ENCODE data around the gene CRYBG1. TPM values are rescaled to one million over a fixed set of nuclear protein-coding genes. Genes with fewer than 3 reads are reported as not detected.

The CRYBG1 gene, protein sequence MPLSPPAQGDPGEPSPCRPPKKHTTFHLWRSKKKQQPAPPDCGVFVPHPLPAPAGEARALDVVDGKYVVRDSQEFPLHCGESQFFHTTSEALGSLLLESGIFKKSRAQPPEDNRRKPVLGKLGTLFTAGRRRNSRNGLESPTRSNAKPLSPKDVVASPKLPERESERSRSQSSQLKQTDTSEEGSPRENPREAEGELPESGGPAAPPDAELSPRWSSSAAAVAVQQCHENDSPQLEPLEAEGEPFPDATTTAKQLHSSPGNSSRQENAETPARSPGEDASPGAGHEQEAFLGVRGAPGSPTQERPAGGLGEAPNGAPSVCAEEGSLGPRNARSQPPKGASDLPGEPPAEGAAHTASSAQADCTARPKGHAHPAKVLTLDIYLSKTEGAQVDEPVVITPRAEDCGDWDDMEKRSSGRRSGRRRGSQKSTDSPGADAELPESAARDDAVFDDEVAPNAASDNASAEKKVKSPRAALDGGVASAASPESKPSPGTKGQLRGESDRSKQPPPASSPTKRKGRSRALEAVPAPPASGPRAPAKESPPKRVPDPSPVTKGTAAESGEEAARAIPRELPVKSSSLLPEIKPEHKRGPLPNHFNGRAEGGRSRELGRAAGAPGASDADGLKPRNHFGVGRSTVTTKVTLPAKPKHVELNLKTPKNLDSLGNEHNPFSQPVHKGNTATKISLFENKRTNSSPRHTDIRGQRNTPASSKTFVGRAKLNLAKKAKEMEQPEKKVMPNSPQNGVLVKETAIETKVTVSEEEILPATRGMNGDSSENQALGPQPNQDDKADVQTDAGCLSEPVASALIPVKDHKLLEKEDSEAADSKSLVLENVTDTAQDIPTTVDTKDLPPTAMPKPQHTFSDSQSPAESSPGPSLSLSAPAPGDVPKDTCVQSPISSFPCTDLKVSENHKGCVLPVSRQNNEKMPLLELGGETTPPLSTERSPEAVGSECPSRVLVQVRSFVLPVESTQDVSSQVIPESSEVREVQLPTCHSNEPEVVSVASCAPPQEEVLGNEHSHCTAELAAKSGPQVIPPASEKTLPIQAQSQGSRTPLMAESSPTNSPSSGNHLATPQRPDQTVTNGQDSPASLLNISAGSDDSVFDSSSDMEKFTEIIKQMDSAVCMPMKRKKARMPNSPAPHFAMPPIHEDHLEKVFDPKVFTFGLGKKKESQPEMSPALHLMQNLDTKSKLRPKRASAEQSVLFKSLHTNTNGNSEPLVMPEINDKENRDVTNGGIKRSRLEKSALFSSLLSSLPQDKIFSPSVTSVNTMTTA (N-terminal part only)
- total RNA-seq: 25.0 and 30.1 TPM in 2 replicates
- 3.1 and 4.1 TPM in 2 replicates for polyA plus RNA-seq
- polyA plus RNA-seq (2011; cell fraction: cytosol; rRNA removed): 3.4 and 3.7 TPM in 2 replicates
- polyA plus RNA-seq (2011; cell fraction: nucleus; rRNA removed): 8.9 and 9.9 TPM in 2 replicates
- polyA plus RNA-seq (2012): 4.0 and 9.3 TPM in 2 replicates
- 11.6 and 12.6 TPM in 2 replicates for polyA minus RNA-seq
- polyA minus RNA-seq (2011; cell fraction: cytosol; rRNA and poly(A)+ RNA removed): 5.1 TPM
- 13.5 and 15.4 TPM in 2 replicates for polyA minus RNA-seq (2011; cell fraction: nucleus; rRNA and poly(A)+ RNA removed)
- percentile 56 among the genes with signal in this experiment for Bru-seq, nascent RNA
- percentile 53 among the genes with signal in this experiment for BruChase-seq, experiment 1, labeled RNA remaining after a 6-hour chase
- BruChase-seq, experiment 2, labeled RNA remaining after a 2-hour chase: percentile 56 among the genes with signal in this experiment
- long read RNA-seq, full-length matches to known transcripts: 4 of 38 reads
- long read RNA-seq, partial matches to known transcripts: 31 of 38 reads
- long read RNA-seq, other reads (novel, unspliced or antisense): 3 of 38 reads

DNA sequence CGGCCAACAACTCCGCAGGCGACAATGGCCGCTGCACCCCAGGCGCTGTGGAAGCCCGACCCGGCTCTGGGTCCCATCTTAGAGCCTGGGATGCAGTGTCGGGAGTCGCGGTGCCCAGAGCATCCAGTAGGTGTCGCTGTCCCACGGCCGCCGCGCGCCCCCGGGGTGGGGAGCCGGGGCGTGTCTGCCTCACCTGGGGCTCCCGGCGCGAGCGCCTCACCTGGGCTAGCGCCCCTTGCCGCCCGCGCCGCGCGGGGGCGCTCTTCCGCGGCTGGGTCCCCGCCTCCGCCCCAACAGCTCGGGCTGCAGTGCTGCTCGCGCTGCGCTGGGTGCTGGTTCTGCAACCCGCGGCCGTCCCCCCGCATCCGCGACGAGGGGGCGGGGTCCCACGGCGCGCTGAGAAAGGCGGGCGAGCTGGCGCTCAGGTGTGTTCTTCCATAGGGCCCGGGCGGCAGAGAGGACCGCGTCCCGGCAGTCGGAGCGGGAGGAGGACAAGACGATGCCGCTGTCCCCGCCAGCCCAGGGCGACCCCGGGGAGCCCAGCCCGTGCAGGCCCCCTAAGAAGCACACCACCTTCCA, at the start of gene CRYBG1:
TSS of gene CRYBG1 (plus strand) at position 308 of the 579 bp plus-strand sequence. CDS start at position 500, 192 bp downstream.
- TF ChIP-seq POLR2AphosphoS5 (IDR thresholded peaks at IDR 0.05; ENCODE audit: insufficient read depth, low read depth, low read length): no peak
- TF ChIP-seq, protein P1, sequence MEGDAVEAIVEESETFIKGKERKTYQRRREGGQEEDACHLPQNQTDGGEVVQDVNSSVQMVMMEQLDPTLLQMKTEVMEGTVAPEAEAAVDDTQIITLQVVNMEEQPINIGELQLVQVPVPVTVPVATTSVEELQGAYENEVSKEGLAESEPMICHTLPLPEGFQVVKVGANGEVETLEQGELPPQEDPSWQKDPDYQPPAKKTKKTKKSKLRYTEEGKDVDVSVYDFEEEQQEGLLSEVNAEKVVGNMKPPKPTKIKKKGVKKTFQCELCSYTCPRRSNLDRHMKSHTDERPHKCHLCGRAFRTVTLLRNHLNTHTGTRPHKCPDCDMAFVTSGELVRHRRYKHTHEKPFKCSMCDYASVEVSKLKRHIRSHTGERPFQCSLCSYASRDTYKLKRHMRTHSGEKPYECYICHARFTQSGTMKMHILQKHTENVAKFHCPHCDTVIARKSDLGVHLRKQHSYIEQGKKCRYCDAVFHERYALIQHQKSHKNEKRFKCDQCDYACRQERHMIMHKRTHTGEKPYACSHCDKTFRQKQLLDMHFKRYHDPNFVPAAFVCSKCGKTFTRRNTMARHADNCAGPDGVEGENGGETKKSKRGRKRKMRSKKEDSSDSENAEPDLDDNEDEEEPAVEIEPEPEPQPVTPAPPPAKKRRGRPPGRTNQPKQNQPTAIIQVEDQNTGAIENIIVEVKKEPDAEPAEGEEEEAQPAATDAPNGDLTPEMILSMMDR (IDR thresholded peaks at IDR 0.05; ENCODE audit: extremely low read depth in 1 of 2, insufficient read depth in 1 of 2, low read depth in 1 of 2, low read length in 2 of 2): peak; percentile 83 to 88
- Histone ChIP-seq H3K4me1 (ENCODE audit: control insufficient read depth, extremely low read depth, insufficient read depth, low read length) (peaks cover 7% of the 10 kb centered on the region), H3K9me1 (replicated peaks; ENCODE audit: control insufficient read depth, extremely low read depth, insufficient read depth, low read length) (no peaks in the 10 kb centered on the region), H2AFZ (ENCODE audit: low read depth, low read length) (peak within 1 kb of the TSS; percentile 85), H3K27ac (ENCODE audit: insufficient read depth, low read depth, low read length) (no peak within 1 kb of the TSS), H3K27me3 (ENCODE audit: control insufficient read depth in 2 of 2, insufficient read depth in 2 of 2, low read length in 2 of 2) (peaks cover 14 to 23% of the 10 kb centered on the region in 2 experiments), H3K4me3 (replicated peaks in 1 of 3; ENCODE audit: insufficient read depth in 1 of 3, low read depth in 1 of 3, low read length in 3 of 3) (peak within 1 kb of the TSS; percentile 2 to 22 (median 17)), H3K4me2 (ENCODE audit: insufficient read depth, low read length) (peak within 1 kb of the TSS; percentile 49), H3K9ac (replicated peaks; ENCODE audit: extremely low read depth, insufficient read depth, low read length) (no peak within 1 kb of the TSS), H3K9me3 (replicated peaks; ENCODE audit: control insufficient read depth, insufficient read depth, low read length) (no peaks in the 10 kb centered on the region), H3K36me3 (ENCODE audit: control insufficient read depth in 2 of 2, extremely low read depth in 1 of 2, insufficient read depth in 2 of 2, low read length in 2 of 2) (no peaks in the 10 kb centered on the region), H4K20me1 (replicated peaks; ENCODE audit: control insufficient read depth, extremely low read depth, insufficient read depth, low read length) (no peaks in the 10 kb centered on the region), H3K79me2 (ENCODE audit: control insufficient read depth, insufficient read depth, low read length) (no peaks in the 10 kb centered on the region)
- ChIA-PET CTCF (interaction anchor here (0.7 to 3.3 kb wide), 16 partner anchors 9 to 619 kb away, joined by 3 to 21 read pairs (median 6); no protein-coding TSS in a partner anchor), POLR2A (no interaction called here)
- dilution Hi-C loops (cut with MboI; ENCODE audit: extremely low pct_ligation_motif_present, low sequenced_read_pairs): no loop called here
- intact Hi-C loops (cut with micrococcal nuclease): loop anchor here (2.0 kb wide), 1 partner anchor 22 kb away; no protein-coding TSS in a partner anchor
- DNase-seq (ENCODE audit: low read depth, low spot score): peak; percentile 23
- BruUV-seq (replicated peaks): no TSS peak
- FAIRE-seq: peak; percentile 43
